Measurements from ENCODE around the gene EP300.
"Not testable (repeated sequence)": the region's sequence is repeated elsewhere in the genome, so short reads cannot be mapped to it uniquely, and the experiment has no call there.

The EP300 gene

GRCh38 chr22:41092023-41092817 is at the start of gene EP300:
EP300 (plus strand) TSS chr22:41092592; CDS start chr22:41093005, 413 bp downstream.
- DNase-seq (ENCODE audit: low spot score): peak; percentile 89
- no peak for FAIRE-seq

GRCh38 chr22:41043722-41044121 is 48.7 kb upstream of the EP300 start:
- DNase-seq (ENCODE audit: low spot score): no peak
- no peak for FAIRE-seq

GRCh38 chr22:41045575-41045974 is 46.8 kb upstream of the EP300 start:
- DNase-seq (ENCODE audit: low spot score); FAIRE-seq: not testable (repeated sequence)

GRCh38 chr22:41047801-41048211 is 44.6 kb upstream of the EP300 start:
- DNase-seq (ENCODE audit: low spot score) (no peak), FAIRE-seq (no peak)

GRCh38 chr22:41048345-41048744 is 44.0 kb upstream of the EP300 start:
- not testable (repeated sequence) for FAIRE-seq; DNase-seq (ENCODE audit: low spot score)

GRCh38 chr22:41048791-41049717 is 43.3 kb upstream of the EP300 start:
- FAIRE-seq: no peak
- DNase-seq (ENCODE audit: low spot score): no peak

GRCh38 chr22:41049795-41050194 is 42.6 kb upstream of the EP300 start:
- DNase-seq (ENCODE audit: low spot score); FAIRE-seq: not testable (repeated sequence)

GRCh38 chr22:41050883-41051282 is 41.5 kb upstream of the EP300 start:
- no peak for DNase-seq (ENCODE audit: low spot score)
- FAIRE-seq: no peak

GRCh38 chr22:41052661-41053490 is 39.5 kb upstream of the EP300 start:
- no peak for DNase-seq (ENCODE audit: low spot score)
- FAIRE-seq: no peak

GRCh38 chr22:41057076-41057475 is 35.3 kb upstream of the EP300 start:
- no peak for FAIRE-seq
- DNase-seq (ENCODE audit: low spot score): no peak

GRCh38 chr22:41062146-41062545 is 30.2 kb upstream of the EP300 start:
- no peak for FAIRE-seq

GRCh38 chr22:41064326-41064725 is 28.1 kb upstream of the EP300 start:
- not testable (repeated sequence) for FAIRE-seq; DNase-seq (ENCODE audit: low spot score)

More at GRCh38 chr22:41062146-41062545, 30.2 kb upstream of the EP300 start:
- DNase-seq (ENCODE audit: low spot score): no peak

- not testable (repeated sequence) for DNase-seq (ENCODE audit: low spot score); FAIRE-seq
These were observed 26.1 kb upstream of the EP300 start for GRCh38 chr22:41066341-41066740.

GRCh38 chr22:41067968-41068367 is 24.4 kb upstream of the EP300 start:
- not testable (repeated sequence) for DNase-seq (ENCODE audit: low spot score); FAIRE-seq

- FAIRE-seq (no peak), DNase-seq (ENCODE audit: low spot score) (no peak)
These were observed 21.6 kb upstream of the EP300 start for GRCh38 chr22:41070665-41071331.

- DNase-seq (ENCODE audit: low spot score) (no peak), FAIRE-seq (no peak)
These were observed 18.3 kb upstream of the EP300 start for GRCh38 chr22:41074061-41074460.

- peak; percentile 84 for FAIRE-seq
- no peak for DNase-seq (ENCODE audit: low spot score)
These were observed 17.9 kb upstream of the EP300 start for GRCh38 chr22:41074466-41074865.

GRCh38 chr22:41074941-41075710 is 17.3 kb upstream of the EP300 start:
- FAIRE-seq: peak; percentile 32
- no peak for DNase-seq (ENCODE audit: low spot score)

- DNase-seq (ENCODE audit: low spot score) (no peak), FAIRE-seq (no peak)
These were observed 16.4 kb upstream of the EP300 start for GRCh38 chr22:41075946-41076345.

GRCh38 chr22:41076857-41077256 is 15.5 kb upstream of the EP300 start:
- no peak for DNase-seq (ENCODE audit: low spot score)
- FAIRE-seq: no peak
